Measurements from ENCODE around the gene KCNC1.

KCNC1 gene

DNA sequence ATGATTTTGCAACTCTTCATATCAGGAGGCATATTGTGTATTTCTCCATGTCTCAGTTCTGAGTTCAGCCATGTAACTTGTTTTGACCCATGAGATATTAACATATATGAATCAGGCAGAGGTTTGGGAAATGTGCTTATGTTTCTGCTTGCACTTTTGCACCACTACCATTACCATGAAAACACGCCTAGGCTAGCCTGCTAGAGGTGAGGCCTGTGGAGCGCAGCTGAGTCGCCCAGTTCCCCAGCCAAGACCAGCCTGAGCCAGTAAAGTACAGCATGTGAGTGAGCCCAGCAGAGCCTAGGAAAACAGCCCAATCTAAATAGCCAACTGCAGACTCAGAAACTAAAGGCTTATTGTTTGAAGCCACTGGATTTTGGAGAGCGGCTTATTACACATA, 33.6 kb upstream of the KCNC1 start:
- TF ChIP-seq, protein P1, sequence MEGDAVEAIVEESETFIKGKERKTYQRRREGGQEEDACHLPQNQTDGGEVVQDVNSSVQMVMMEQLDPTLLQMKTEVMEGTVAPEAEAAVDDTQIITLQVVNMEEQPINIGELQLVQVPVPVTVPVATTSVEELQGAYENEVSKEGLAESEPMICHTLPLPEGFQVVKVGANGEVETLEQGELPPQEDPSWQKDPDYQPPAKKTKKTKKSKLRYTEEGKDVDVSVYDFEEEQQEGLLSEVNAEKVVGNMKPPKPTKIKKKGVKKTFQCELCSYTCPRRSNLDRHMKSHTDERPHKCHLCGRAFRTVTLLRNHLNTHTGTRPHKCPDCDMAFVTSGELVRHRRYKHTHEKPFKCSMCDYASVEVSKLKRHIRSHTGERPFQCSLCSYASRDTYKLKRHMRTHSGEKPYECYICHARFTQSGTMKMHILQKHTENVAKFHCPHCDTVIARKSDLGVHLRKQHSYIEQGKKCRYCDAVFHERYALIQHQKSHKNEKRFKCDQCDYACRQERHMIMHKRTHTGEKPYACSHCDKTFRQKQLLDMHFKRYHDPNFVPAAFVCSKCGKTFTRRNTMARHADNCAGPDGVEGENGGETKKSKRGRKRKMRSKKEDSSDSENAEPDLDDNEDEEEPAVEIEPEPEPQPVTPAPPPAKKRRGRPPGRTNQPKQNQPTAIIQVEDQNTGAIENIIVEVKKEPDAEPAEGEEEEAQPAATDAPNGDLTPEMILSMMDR (IDR thresholded peaks at IDR 0.05) = no peak
- Histone ChIP-seq H3K4me3 (ENCODE audit: low read depth, low read length) (no peak overlapping the region), H3K4me2 (ENCODE audit: low read length) (no peak overlapping the region), H2AFZ (no peak overlapping the region), H3K36me3 (ENCODE audit: control insufficient read depth, insufficient read depth, low read length) (no peaks in the 10 kb centered on the region), H3K27ac (no peak overlapping the region), H3K79me2 (no peaks in the 10 kb centered on the region), H3K27me3 (ENCODE audit: control insufficient read depth, insufficient read depth, low read length) (no peaks in the 10 kb centered on the region), H3K9me3 (ENCODE audit: control insufficient read depth, low read length) (no peaks in the 10 kb centered on the region), H3K4me1 (no peaks in the 10 kb centered on the region), H3K9ac (no peak overlapping the region)

DNA sequence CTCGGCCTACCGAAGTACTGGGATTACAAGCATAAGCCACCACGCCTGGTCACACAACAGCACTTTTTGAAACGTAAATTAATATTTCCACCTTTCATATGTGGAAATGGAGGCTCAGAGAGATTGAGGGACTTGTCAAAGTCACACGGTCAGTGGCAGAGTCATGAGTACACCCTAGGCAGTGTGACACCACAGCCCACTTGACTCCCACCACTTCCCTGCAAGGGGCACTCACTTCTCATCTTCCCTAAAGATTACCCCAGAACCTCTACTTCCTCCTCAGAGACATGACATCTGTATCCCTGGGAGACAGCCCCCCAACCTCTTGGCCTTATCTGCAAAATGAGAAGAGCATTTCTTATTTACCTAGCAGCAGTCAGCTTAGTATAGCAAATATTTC, 31.7 kb upstream of the KCNC1 start:
- Histone ChIP-seq H3K79me2 (no peaks in the 10 kb centered on the region), H3K4me2 (ENCODE audit: low read length) (no peak overlapping the region), H3K27me3 (ENCODE audit: control insufficient read depth, insufficient read depth, low read length) (no peaks in the 10 kb centered on the region), H3K9me3 (ENCODE audit: control insufficient read depth, low read length) (no peaks in the 10 kb centered on the region), H3K4me3 (ENCODE audit: low read depth, low read length) (no peak overlapping the region), H3K9ac (no peak overlapping the region), H2AFZ (no peak overlapping the region), H3K36me3 (ENCODE audit: control insufficient read depth, insufficient read depth, low read length) (no peaks in the 10 kb centered on the region), H3K4me1 (no peaks in the 10 kb centered on the region), H3K27ac (no peak overlapping the region)
- TF ChIP-seq, protein P1 (IDR thresholded peaks at IDR 0.05) = no peak

- no peaks in the 10 kb centered on the region for H3K79me2 ChIP-seq
- H3K9ac ChIP-seq = no peak overlapping the region
- H3K4me2 ChIP-seq (ENCODE audit: low read length) = no peak overlapping the region
- no peaks in the 10 kb centered on the region for H3K9me3 ChIP-seq (ENCODE audit: control insufficient read depth, low read length)
- TF ChIP-seq, protein P1 (IDR thresholded peaks at IDR 0.05) = no peak
- H3K27me3 ChIP-seq (ENCODE audit: control insufficient read depth, insufficient read depth, low read length) = no peaks in the 10 kb centered on the region
- no peak overlapping the region for H2AFZ ChIP-seq
- H3K4me3 ChIP-seq (ENCODE audit: low read depth, low read length) = no peak overlapping the region
- H3K36me3 ChIP-seq (ENCODE audit: control insufficient read depth, insufficient read depth, low read length) = no peaks in the 10 kb centered on the region
- H3K4me1 ChIP-seq = no peaks in the 10 kb centered on the region
- no peak overlapping the region for H3K27ac ChIP-seq
Observed at GRCh38 chr11:17703951-17704350, 30.6 kb upstream of the KCNC1 start.

DNA sequence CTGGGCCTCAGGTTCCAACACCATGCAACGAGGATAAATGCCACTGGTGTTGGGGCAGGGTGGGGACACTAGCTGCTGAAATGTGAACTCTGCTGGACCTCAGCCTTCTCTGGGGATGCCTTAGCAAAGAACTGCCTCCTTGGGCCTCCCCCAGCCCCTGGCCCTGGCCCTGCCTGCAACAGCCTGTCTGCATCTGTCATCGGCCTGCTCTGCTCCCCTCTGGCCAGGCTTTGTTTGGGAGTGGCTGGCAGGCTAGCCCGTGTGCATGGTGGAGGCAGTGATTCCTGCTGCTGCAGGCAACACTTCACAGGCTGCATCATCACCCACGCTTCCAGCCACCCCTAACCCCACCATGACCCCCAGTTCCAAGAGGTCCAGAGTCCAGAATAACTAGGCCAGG, 26.8 kb upstream of the KCNC1 start:
- Histone ChIP-seq H3K4me3 (ENCODE audit: low read depth, low read length) (no peak overlapping the region), H3K4me2 (ENCODE audit: low read length) (no peak overlapping the region), H3K79me2 (no peaks in the 10 kb centered on the region), H3K27ac (no peak overlapping the region), H3K36me3 (ENCODE audit: control insufficient read depth, insufficient read depth, low read length) (no peaks in the 10 kb centered on the region), H3K9ac (no peak overlapping the region), H2AFZ (no peak overlapping the region), H3K9me3 (ENCODE audit: control insufficient read depth, low read length) (no peaks in the 10 kb centered on the region), H3K4me1 (no peaks in the 10 kb centered on the region), H3K27me3 (ENCODE audit: control insufficient read depth, insufficient read depth, low read length) (no peaks in the 10 kb centered on the region)
- TF ChIP-seq, protein P1 (IDR thresholded peaks at IDR 0.05) = no peak

GRCh38 chr11:17711836-17712235, 22.7 kb upstream of the KCNC1 start:
- Histone ChIP-seq H3K36me3 (ENCODE audit: control insufficient read depth, insufficient read depth, low read length) (no peaks in the 10 kb centered on the region), H3K4me3 (ENCODE audit: low read depth, low read length) (no peak overlapping the region), H3K79me2 (no peaks in the 10 kb centered on the region), H3K4me1 (no peaks in the 10 kb centered on the region), H3K9ac (no peak overlapping the region), H3K27ac (no peak overlapping the region), H3K27me3 (ENCODE audit: control insufficient read depth, insufficient read depth, low read length) (no peaks in the 10 kb centered on the region), H3K4me2 (ENCODE audit: low read length) (no peak overlapping the region), H3K9me3 (ENCODE audit: control insufficient read depth, low read length) (no peaks in the 10 kb centered on the region), H2AFZ (no peak overlapping the region)
- TF ChIP-seq, protein P1 (IDR thresholded peaks at IDR 0.05) = no peak
